Upper lobe of right lung (tissue), 1 donor: ENCODE results near the gene SLC7A14. TPM values are rescaled to one million over a fixed set of nuclear protein-coding genes. Genes with fewer than 3 reads are reported as not detected.

ENCODE experiments used
- ATAC-seq: fragments of 200-7000 bp; cut with Tn5 transposase; one replicate; pipeline ENCODE4 v1.9.1; 2020; ENCODE audit warnings: mild to moderate bottlenecking, moderate library complexity
- DNase-seq: peaks from one replicate; pipeline ENCODE4 v3.0.0-alpha.2; 2020
- H3K27ac ChIP-seq: fragments of 200-600 bp; one replicate; pipeline ENCODE4 v1.8.0; 2022
- H3K27me3 ChIP-seq: fragments of 200-600 bp; one replicate; pipeline ENCODE4 v1.8.0; 2022; ENCODE audit warnings: mild to moderate bottlenecking
- H3K36me3 ChIP-seq: fragments of 200-600 bp; one replicate; pipeline ENCODE4 v1.8.0; 2022
- H3K4me1 ChIP-seq: fragments of 200-600 bp; one replicate; pipeline ENCODE4 v1.8.0; 2022
- H3K4me3 ChIP-seq: fragments of 200-600 bp; one replicate; pipeline ENCODE4 v1.8.0; 2022; ENCODE audit warnings: mild to moderate bottlenecking
- H3K9me3 ChIP-seq: fragments of 200-600 bp; one replicate; pipeline ENCODE4 v1.8.0; 2022
- CTCF ChIP-seq: fragments of 200-600 bp; IDR thresholded peaks from one replicate; pipeline ENCODE4 v1.8.0; 2022; ENCODE audit warnings: antibody characterized with exemption
- intact Hi-C: fragments of 100-400 bp; cut with DNase I; formaldehyde crosslinking; loops from one replicate; pipeline ENCODE4 v1.11.0; 2022
- total RNA-seq: library from RNA; stranded (reverse); fragmentation: NEBNext Ultra II Directional; extraction: Animal tissue kit (Norgen Biotek cat#: 25700); gene quantifications from one replicate; pipeline ENCODE4 v1.2.1, GENCODE V29; 2021
- donor health status: DM: no; HTN: yes; CAD: no; lungs with severe emphysema.

SLC7A14 gene
- total RNA-seq, 1 donor from 2014 or later: not detected

- Histone ChIP-seq H3K4me3 (no peak overlapping the region), H3K4me1 (no peaks in the 10 kb centered on the region), H3K27ac (no peak overlapping the region), H3K36me3 (no peaks in the 10 kb centered on the region), H3K27me3 (no peaks in the 10 kb centered on the region), H3K9me3 (no peaks in the 10 kb centered on the region)
- ATAC-seq (no peak), DNase-seq (no peak)
- intact Hi-C loops: no loop called here
- no peak for TF ChIP-seq CTCF
Observed at GRCh38 chr3:170517242-170517945, 68.5 kb downstream of the SLC7A14 start.

- no peaks in the 10 kb centered on the region for H3K36me3 ChIP-seq
- intact Hi-C loops: no loop called here
- no peak overlapping the region for H3K27ac ChIP-seq
- ATAC-seq: no peak
- H3K9me3 ChIP-seq: no peaks in the 10 kb centered on the region
- TF ChIP-seq CTCF: no peak
- H3K27me3 ChIP-seq: no peaks in the 10 kb centered on the region
- H3K4me1 ChIP-seq: no peaks in the 10 kb centered on the region
- no peak overlapping the region for H3K4me3 ChIP-seq
- no peak for DNase-seq
Observed at GRCh38 chr3:170513642-170514041, 72.2 kb downstream of the SLC7A14 start.

- Histone ChIP-seq H3K36me3 (no peaks in the 10 kb centered on the region), H3K4me3 (no peak overlapping the region), H3K27me3 (no peaks in the 10 kb centered on the region), H3K9me3 (no peaks in the 10 kb centered on the region), H3K27ac (no peak overlapping the region), H3K4me1 (no peaks in the 10 kb centered on the region)
- intact Hi-C loops: no loop called here
- DNase-seq (no peak), ATAC-seq (no peak)
- no peak for TF ChIP-seq CTCF
Observed at GRCh38 chr3:170511371-170511770, 74.5 kb downstream of the SLC7A14 start.

- Histone ChIP-seq H3K27ac (no peak overlapping the region), H3K4me1 (no peaks in the 10 kb centered on the region), H3K9me3 (no peaks in the 10 kb centered on the region), H3K4me3 (no peak overlapping the region), H3K27me3 (no peaks in the 10 kb centered on the region), H3K36me3 (no peaks in the 10 kb centered on the region)
- intact Hi-C loops: no loop called here
- TF ChIP-seq CTCF: no peak
- ATAC-seq: no peak
- no peak for DNase-seq
Observed at GRCh38 chr3:170508839-170509238, 77.0 kb downstream of the SLC7A14 start.

- no peaks in the 10 kb centered on the region for H3K4me1 ChIP-seq
- H3K27me3 ChIP-seq: no peaks in the 10 kb centered on the region
- no peak overlapping the region for H3K27ac ChIP-seq
- TF ChIP-seq CTCF: no peak
- DNase-seq (no peak), ATAC-seq (no peak)
- no peak overlapping the region for H3K4me3 ChIP-seq
- intact Hi-C loops: no loop called here
- H3K9me3 ChIP-seq: no peaks in the 10 kb centered on the region
- no peaks in the 10 kb centered on the region for H3K36me3 ChIP-seq
Observed at GRCh38 chr3:170508291-170508690, 77.6 kb downstream of the SLC7A14 start.

GRCh38 chr3:170507063-170507462 lies 78.8 kb downstream of the SLC7A14 start:
- Histone ChIP-seq H3K27me3 (no peaks in the 10 kb centered on the region), H3K36me3 (no peaks in the 10 kb centered on the region), H3K4me1 (no peaks in the 10 kb centered on the region), H3K27ac (no peak overlapping the region), H3K4me3 (no peak overlapping the region), H3K9me3 (no peaks in the 10 kb centered on the region)
- no peak for DNase-seq
- intact Hi-C loops: no loop called here
- no peak for ATAC-seq
- TF ChIP-seq CTCF: no peak
